NCI-H146 (cell line): Measurements from ENCODE around the gene STARD9.
"Not testable (repeated sequence)": the region's sequence is repeated elsewhere in the genome, so short reads cannot be mapped to it uniquely, and the experiment has no call there.

Experiments used
- DNase-seq: peaks from one replicate; lab custom pipeline; 2025; lab: John Stamatoyannopoulos, UW

The STARD9 gene

DNA sequence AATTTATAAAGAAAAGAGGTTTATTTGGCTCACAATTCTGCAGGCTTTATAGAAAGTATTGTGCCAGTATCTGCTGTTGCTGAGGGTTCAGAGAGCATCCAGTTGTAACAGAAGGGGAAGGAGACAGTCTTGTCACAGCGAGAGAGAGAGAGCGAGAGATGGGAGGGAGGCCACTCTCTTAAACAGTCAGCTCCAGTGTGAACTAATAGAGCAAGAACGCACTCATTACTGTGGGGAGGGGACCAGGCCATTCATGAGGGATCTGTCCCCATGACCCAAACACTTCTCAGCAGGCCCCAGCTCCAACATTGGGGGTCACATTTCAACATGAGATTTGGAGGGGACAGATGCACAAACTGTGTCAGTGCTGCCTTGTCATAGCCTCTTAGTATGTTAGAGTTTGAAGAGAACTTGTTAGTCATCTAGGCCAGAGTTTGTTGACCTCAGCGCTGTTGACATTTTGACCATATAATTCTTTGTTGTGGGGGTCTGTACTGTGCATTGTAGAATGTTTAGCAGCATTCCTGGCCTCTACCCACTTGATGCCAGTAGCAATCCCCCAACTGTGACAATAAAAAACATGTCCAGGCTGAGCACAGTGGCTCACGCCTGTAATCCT lies 15.3 kb downstream of the STARD9 start:
- no peak for DNase-seq

DNA sequence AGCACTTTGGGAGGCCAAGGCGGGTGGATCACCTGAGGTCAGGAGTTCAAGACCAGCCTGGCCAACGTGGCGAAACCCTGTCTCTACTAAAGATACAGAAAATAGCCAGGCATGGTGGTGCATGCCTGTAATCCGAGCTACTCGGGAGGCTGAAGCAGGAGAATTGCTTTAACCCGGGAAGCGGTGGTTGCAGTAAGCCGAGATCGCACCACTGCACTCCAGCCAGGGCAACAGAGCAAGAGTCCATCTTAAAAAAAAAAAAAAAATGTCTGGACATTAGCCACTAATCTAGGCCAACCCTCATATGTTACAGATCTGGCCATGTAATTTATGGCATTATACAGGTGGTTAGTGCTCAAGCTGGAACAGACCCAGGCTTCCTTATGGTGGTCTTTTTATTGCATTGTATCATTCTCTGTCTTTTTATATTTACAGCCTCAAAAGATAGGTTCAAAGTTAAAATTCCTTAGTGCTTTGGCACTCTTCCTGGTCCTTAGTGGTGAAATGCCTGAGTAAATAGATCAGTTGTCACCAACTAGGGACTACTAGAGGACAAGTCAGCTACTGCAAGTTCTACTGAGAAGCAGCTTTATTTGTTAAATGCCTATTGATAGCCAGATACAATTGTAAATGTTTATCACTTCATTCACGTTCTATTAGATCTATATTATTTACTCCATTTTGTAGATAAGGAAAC lies 16.0 kb downstream of the STARD9 start:
- no peak for DNase-seq

DNA sequence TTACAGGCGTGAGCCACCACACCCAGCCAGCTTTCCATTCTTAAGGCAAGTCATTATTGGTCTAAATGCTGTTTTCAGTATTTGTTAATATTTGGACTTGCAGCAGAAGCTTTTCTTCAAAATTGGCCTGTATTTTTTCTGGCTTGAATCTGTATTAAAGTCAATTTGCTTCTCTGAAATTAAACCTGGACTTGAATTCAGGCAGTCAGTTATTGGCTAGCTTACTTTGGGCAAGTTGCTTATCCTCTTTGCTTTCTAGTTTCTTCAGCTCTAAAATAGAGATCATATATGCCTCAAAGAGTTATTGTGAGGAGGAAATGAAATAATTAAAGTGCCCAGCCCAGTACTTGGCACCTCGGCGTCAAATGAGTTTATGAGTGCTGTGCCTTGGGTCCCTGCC lies 17.3 kb downstream of the STARD9 start:
- DNase-seq = no peak

DNA sequence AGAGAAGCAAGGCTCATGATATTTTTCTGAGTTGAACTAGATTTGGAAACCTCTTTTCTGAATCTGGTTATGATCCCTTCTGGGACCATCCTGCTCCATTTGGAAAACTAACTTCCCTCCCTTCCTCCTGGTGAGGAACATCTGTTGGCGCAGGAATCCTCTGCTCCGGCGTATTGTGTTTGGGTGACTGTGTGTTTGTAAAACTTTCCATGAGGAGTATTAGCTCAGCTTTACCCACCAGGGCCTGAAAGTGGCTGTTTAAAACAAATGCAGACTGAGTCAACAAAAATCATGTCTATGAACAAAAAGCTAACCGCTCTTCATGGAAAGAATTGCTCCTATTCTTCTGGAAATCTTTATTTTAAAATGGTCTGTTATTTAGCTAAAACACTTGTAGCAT lies 17.7 kb downstream of the STARD9 start:
- DNase-seq = no peak

GRCh38 chr15:42594095-42594494 lies 18.7 kb downstream of the STARD9 start:
- no peak for DNase-seq

DNA sequence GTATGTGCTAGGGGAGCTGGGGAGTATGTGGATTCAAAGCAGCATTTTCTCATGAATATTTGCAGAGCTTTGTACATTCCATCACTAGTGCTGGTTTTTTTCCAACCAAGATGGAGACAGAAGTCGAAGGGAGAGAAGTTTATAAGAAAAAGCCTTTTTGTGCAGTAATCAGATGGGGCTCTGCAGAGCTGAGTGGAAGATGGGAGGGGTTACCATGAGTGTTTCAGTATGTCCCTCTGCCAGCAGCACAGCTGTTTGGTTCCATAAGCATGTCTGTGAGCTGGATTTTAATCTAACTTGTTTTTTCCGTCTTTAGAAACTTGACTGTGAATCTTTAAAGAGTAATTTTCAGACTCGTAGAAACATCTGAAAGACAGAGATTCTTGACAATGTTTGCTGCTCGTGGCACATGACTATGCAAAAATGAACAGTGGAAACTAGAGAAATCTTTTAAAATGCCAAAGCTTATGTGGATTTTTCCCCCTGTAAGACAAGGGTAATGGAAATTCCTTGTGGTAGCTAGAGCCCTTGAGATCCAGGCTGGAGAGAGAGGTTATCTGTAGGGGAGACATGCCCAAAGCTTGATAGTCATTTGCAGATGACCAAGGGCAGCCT lies 20.3 kb downstream of the STARD9 start:
- no peak for DNase-seq

DNA sequence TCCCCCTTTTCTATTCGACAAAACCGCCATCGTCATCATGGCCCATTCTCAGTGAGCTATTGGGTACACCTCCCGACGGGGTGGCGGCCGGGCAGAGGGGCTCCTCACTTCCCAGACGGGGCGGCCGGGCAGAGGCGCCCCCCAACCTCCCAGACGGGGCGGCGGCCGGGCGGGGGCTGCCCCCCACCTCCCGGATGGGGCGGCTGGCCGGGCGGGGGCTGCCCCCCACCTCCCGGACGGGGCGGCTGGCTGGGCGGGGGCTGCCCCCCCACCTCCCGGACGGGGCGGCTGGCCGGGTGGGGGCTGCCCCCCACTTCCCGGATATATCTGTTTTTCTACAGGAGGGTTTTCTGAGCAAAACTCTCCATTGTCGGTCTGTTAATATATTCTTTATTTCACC lies 25.9 kb downstream of the STARD9 start:
- DNase-seq = not testable (repeated sequence)

- no peak for DNase-seq
Observed at GRCh38 chr15:42602501-42602900, 27.1 kb downstream of the STARD9 start.

DNA sequence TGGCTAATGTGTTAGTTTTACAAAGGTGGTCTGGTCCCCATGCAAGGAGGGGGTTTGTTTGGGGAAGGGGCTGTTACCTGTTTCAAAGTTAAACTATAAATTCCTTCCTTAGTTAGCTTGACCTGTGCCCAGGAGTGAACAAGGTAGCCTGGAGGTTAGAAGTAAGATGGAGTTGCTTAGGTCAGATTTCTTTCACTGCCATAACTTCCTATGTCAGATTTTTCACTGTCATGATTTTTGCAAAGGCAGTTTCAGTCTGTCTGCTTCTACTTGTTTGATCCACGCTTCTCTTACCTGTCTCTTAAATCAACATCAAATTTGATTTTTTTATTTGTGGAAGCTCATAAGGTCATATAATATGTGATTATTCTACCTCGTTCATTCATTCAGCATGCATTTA lies 28.6 kb downstream of the STARD9 start:
- no peak for DNase-seq

GRCh38 chr15:42604894-42605744 lies 29.7 kb downstream of the STARD9 start:
- no peak for DNase-seq

GRCh38 chr15:42605796-42606195 lies 30.4 kb downstream of the STARD9 start:
- DNase-seq = no peak

- DNase-seq = no peak
Observed at GRCh38 chr15:42608110-42608531, 32.7 kb downstream of the STARD9 start.

DNA sequence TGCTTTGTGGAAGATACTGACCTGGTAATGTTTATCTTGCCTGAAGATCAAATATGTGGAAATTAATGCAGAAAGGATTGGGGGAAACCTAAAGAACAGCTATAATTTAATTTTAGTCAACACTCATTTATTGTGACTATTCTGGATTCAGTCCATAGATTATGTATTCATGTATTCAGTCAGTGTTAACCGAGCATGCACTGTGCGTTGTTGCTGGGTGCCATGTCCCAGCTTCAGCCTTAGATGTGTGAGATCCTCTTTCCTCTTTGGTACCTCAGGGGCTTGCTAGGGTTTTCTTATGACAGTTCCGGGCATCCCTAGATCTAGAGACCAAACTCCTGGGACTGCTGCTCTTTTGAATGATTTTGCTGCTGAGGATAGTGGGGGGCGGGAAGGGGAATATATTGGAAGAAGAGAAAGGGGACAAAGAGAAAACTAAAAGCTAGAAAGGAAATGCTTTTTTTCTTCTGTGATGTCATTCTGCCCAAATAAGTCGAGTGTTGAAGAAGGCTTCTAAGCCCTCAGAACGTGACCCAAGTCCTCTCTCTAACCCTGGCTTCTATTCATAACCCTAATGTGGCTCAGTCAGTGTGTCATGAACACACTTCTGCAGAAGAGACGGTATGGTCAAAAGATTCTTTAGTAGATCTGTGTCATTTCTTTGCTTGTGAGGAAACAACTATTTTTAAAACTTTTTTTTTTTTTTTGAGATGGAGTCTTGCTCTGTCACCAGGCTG lies 33.5 kb downstream of the STARD9 start:
- DNase-seq = no peak

GRCh38 chr15:42611532-42611931 lies 36.1 kb downstream of the STARD9 start:
- DNase-seq = no peak

- DNase-seq = no peak
Observed at GRCh38 chr15:42612367-42612912, 37.0 kb downstream of the STARD9 start.

- DNase-seq = no peak
Observed at GRCh38 chr15:42616107-42616506, 40.7 kb downstream of the STARD9 start.

GRCh38 chr15:42619656-42620371 lies 44.4 kb downstream of the STARD9 start:
- no peak for DNase-seq

DNA sequence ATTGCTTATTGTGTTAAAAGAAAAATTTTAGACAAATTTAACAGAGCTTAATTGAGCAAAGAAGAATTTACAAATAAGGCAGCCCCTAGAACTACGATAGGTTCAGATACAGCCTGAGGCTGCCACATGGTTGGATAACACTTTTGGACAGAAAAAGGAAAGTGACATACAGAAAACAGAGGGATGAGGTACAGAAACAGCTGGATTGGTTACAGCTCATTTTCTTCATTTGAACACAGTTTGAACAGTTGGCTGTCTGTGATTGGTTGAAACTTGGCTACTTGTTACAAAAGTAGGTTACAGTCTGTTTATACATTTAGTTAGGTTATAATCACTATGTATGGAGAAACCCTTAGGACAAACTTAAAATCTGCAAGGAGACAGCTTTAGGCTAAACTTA lies 46.0 kb downstream of the STARD9 start:
- no peak for DNase-seq

DNA sequence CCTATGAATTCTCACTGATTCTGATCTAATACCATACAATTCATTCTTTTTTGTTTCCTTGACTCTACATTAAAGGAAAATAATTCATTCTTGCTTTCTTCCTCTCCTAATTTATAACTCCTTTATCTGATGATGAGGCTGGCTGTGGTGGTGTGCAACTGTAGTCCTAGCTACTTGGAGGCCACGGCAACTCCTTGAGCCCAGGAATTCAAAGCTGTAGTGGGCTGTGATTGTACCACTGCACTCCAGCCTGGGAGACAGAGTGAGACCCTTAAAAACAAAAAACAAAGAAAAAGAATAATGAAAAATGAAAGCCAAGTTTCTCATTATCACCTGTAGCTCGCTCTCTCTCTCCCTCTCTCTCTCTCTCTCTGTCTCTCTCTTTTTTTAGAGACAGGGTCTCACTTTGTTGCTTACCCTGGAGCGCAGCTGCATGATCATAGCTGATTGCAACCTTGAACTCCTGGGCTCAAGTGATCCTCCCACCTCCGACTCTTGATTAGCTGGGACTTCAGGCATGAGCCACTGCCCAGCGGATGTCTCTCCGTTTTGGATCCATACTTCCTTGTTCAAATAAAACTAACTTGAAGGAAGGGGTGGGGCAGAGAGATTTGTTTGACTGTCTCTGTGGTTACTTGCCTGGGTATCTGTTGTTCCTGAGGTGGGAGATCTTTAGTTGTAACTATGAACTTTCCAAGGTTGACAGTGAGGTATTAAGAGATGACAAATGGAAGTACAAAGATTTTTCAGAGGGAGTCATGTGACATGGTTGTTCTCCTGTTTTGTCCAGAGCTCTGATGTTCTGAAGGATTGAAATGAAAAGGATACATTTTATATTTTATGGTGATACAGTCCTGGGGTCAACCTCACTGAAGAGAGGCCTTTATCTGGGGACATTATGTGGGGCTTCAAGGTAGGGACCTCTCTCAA lies 46.9 kb downstream of the STARD9 start:
- DNase-seq = no peak

GRCh38 chr15:42623951-42624350 lies 48.5 kb downstream of the STARD9 start:
- DNase-seq = no peak
